Measurements from ENCODE around the gene CTCFL.

CTCFL gene

GRCh38 chr20:57482148-57482547 is 42.8 kb downstream of the CTCFL start:
- Histone ChIP-seq H3K4me2 (ENCODE audit: low read length) (peak overlapping the region; percentile 87), H3K79me2 (ENCODE audit: control insufficient read depth, low read length) (peaks cover 39% of the 10 kb centered on the region), H3K4me1 (ENCODE audit: control insufficient read depth, low read length) (peaks cover 96% of the 10 kb centered on the region)

DNA sequence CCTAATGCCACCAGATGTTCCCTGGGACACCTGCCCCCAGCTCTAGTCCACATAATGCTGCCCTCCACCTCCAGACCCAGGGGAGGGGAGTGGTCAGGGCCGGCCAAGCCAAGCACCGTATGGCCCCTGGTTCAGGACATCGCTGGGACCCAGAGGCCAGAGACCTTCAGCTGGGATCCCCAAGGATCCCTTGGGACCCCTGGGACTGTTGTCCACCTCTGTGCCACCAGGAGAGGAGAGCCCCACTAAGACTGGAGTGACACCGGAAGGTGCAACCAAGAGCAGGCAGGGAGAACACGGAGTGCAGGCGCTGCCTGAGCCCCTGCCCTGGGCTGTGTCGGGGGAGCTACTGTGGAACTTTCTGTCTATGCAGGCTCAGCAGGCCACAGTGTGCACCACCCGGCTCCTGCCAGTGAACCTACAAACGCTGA is 43.6 kb downstream of the CTCFL start:
- Histone ChIP-seq H3F3A (ENCODE audit: control insufficient read depth, insufficient read depth) (peaks cover 53% of the 10 kb centered on the region), H3K9me3 (ENCODE audit: control insufficient read depth, insufficient read depth, low read length) (peaks cover 14% of the 10 kb centered on the region), H3K36me3 (ENCODE audit: control insufficient read depth, low read length) (peaks cover 28% of the 10 kb centered on the region), H3K4me3 (ENCODE audit: low read length) (peak overlapping the region; percentile 81), H3K4me1 (ENCODE audit: control insufficient read depth, low read length) (peaks cover 96% of the 10 kb centered on the region), H3K27me3 (ENCODE audit: control insufficient read depth, low read length) (no peaks in the 10 kb centered on the region), H3K79me2 (ENCODE audit: control insufficient read depth, low read length) (peaks cover 31% of the 10 kb centered on the region), H4K20me1 (ENCODE audit: control insufficient read depth, insufficient read depth, low read depth, low read length) (no peaks in the 10 kb centered on the region), H3K9me2 (replicated peaks; ENCODE audit: control insufficient read depth, low read length) (no peaks in the 10 kb centered on the region), H3K27ac (ENCODE audit: low read depth, low read length) (peak overlapping the region; percentile 98), H3K4me2 (ENCODE audit: low read length) (peak overlapping the region; percentile 87)
- TF ChIP-seq CTCF (IDR thresholded peaks at IDR 0.05; ENCODE audit: low read depth, low read length, poor library complexity, severe bottlenecking) (no peak), EZH2phosphoT487 (IDR thresholded peaks at IDR 0.05; ENCODE audit: borderline replicate concordance, low read length) (no peak)

More at GRCh38 chr20:57482148-57482547, 42.8 kb downstream of the CTCFL start:
- no peaks in the 10 kb centered on the region; the same call in 1 of the 2 replicates for H4K20me1 ChIP-seq (ENCODE audit: control insufficient read depth, insufficient read depth, low read depth, low read length)
- H3K4me3 ChIP-seq (ENCODE audit: low read length) = peak overlapping the region; percentile 81
- peaks cover 37% of the 10 kb centered on the region for H3K36me3 ChIP-seq (ENCODE audit: control insufficient read depth, low read length)
- peak overlapping the region; percentile 98 for H3K27ac ChIP-seq (ENCODE audit: low read depth, low read length)
- no peaks in the 10 kb centered on the region for H3K27me3 ChIP-seq (ENCODE audit: control insufficient read depth, low read length)
- no peaks in the 10 kb centered on the region for H3K9me2 ChIP-seq (replicated peaks; ENCODE audit: control insufficient read depth, low read length)
- H3K9me3 ChIP-seq (ENCODE audit: control insufficient read depth, insufficient read depth, low read length) = peaks cover 18% of the 10 kb centered on the region
- H3F3A ChIP-seq (ENCODE audit: control insufficient read depth, insufficient read depth) = peaks cover 52% of the 10 kb centered on the region
- TF ChIP-seq CTCF (IDR thresholded peaks at IDR 0.05; ENCODE audit: low read depth, low read length, poor library complexity, severe bottlenecking) (peak; percentile 45), EZH2phosphoT487 (IDR thresholded peaks at IDR 0.05; ENCODE audit: borderline replicate concordance, low read length) (no peak)

GRCh38 chr20:57480444-57481160 is 44.3 kb downstream of the CTCFL start:
- peaks cover 24% of the 10 kb centered on the region for H3K79me2 ChIP-seq (ENCODE audit: control insufficient read depth, low read length)
- no peaks in the 10 kb centered on the region for H3K27me3 ChIP-seq (ENCODE audit: control insufficient read depth, low read length)
- TF ChIP-seq CTCF (IDR thresholded peaks at IDR 0.05; ENCODE audit: low read depth, low read length, poor library complexity, severe bottlenecking) (no peak), EZH2phosphoT487 (IDR thresholded peaks at IDR 0.05; ENCODE audit: borderline replicate concordance, low read length) (no peak)
- H3K4me2 ChIP-seq (ENCODE audit: low read length) = peak overlapping the region; percentile 87
- H3F3A ChIP-seq (ENCODE audit: control insufficient read depth, insufficient read depth) = peaks cover 54% of the 10 kb centered on the region
- peak overlapping the region; percentile 81 for H3K4me3 ChIP-seq (ENCODE audit: low read length)
- H3K4me1 ChIP-seq (ENCODE audit: control insufficient read depth, low read length) = peaks cover 96% of the 10 kb centered on the region
- H3K9me2 ChIP-seq (replicated peaks; ENCODE audit: control insufficient read depth, low read length) = no peaks in the 10 kb centered on the region
- no peaks in the 10 kb centered on the region for H4K20me1 ChIP-seq (ENCODE audit: control insufficient read depth, insufficient read depth, low read depth, low read length)
- H3K36me3 ChIP-seq (ENCODE audit: control insufficient read depth, low read length) = peaks cover 25% of the 10 kb centered on the region
- peak overlapping the region; percentile 98 for H3K27ac ChIP-seq (ENCODE audit: low read depth, low read length)
- peaks cover 8% of the 10 kb centered on the region for H3K9me3 ChIP-seq (ENCODE audit: control insufficient read depth, insufficient read depth, low read length)
